Measurements from ENCODE around the gene ZNF619. TPM values are rescaled to one million over a fixed set of nuclear protein-coding genes. Genes with fewer than 3 reads are reported as not detected.
A peak's percentile ranks its signal among the peaks of the same experiment; 100 is the strongest.

Gene ZNF619
- total and polyA plus RNA-seq, 9 of the 15 experiments (the other 6 are each of a cell fraction or from before 2014, with no cell fraction given), result 1.3 to 9.1 (median 6.3) TPM

- Histone ChIP-seq H3K9me1 (ENCODE audit: control insufficient read depth, insufficient read depth, low read length) (peaks cover 3% of the 10 kb centered on the region), H3K9ac (ENCODE audit: insufficient read depth in 1 of 2, low read depth in 2 of 2, low read length in 2 of 2) (no peak overlapping the region), H3K4me2 (ENCODE audit: insufficient read depth, low read length) (no peak overlapping the region), H3K4me3 (no peak overlapping the region), H3K9me3 (replicated peaks; ENCODE audit: control insufficient read depth, insufficient read depth, low read depth, low read length) (no peaks in the 10 kb centered on the region), H3K36me3 (ENCODE audit: control insufficient read depth, insufficient read depth, low read length) (peaks cover 55% of the 10 kb centered on the region), H3K79me2 (ENCODE audit: control insufficient read depth, insufficient read depth, low read length) (peaks cover 16% of the 10 kb centered on the region), H4K20me1 (replicated peaks; ENCODE audit: control insufficient read depth, insufficient read depth, low read length) (no peaks in the 10 kb centered on the region), H3K27ac (ENCODE audit: extremely low read depth, low read depth, low read length) (peak overlapping the region; percentile 2; the same call in 1 of the 3 replicates), H2AFZ (ENCODE audit: low read depth, low read length) (no peak overlapping the region), H3K4me1 (replicated peaks in 1 of 2; ENCODE audit: control insufficient read depth in 2 of 2, insufficient read depth in 2 of 2, low read length in 2 of 2) (peaks cover 3 to 6% of the 10 kb centered on the region in 2 experiments; a peak in 3 of 5 replicates), H3K27me3 (ENCODE audit: control insufficient read depth in 2 of 2, insufficient read depth in 2 of 2, low read length in 2 of 2) (no peaks in the 10 kb centered on the region)
- ChIA-PET CTCF (ENCODE audit: low intra/inter-chr PET ratio) (no interaction called here), POLR2A (interaction anchor here (0.6 to 7.7 kb wide), 18 partner anchors 8 to 170 kb away, joined by 3 to 102 read pairs (median 4); partner anchors contain the start of genes RPL14, ZNF619, ZNF620 and ZNF621)
- DNase-seq (ENCODE audit: extremely low read depth in 1 of 4, low spot score in 3 of 4) (no peak), FAIRE-seq (no peak), ATAC-seq (no peak)
- BruUV-seq (replicated peaks), result no TSS peak
- in situ Hi-C loops (cut with MboI) (loop anchor here (25.0 kb wide), 1 partner anchor 1053 kb away; the partner anchor contains the start of gene RPSA), intact Hi-C loops (cut with micrococcal nuclease) (no loop called here)
- WGBS (ENCODE audit: insufficient coverage, low coverage, missing lambda C conversion rate), result 24% methylated on average over 3 of the region's 4 CpGs
- TF ChIP-seq KHSRP (IDR thresholded peaks at IDR 0.05), result peak; percentile 9; the same call in 1 of the 2 replicates
- TF ChIP-seq ZBTB26 (CRISPR knock-in tag; IDR thresholded peaks at IDR 0.05), result peak; percentile 89; the same call in 1 of the 2 replicates
- peak; percentile 9; the same call in 1 of the 2 replicates for TF ChIP-seq SUPT5H (IDR thresholded peaks at IDR 0.05)
- TF ChIP-seq HDAC3 (IDR thresholded peaks at IDR 0.05; ENCODE audit: borderline replicate concordance, partially characterized antibody), result no peak
- no peak for TF ChIP-seq BMI1 (IDR thresholded peaks at IDR 0.05; ENCODE audit: low read length)
- TF ChIP-seq PHF21A (IDR thresholded peaks at IDR 0.05; ENCODE audit: borderline replicate concordance, low read depth), result 0 out of 2 replicates have a peak, but pooled peaks have one; percentile 39
- no peak for TF ChIP-seq ZNF12 (CRISPR knock-in tag; IDR thresholded peaks at IDR 0.05)
- TF ChIP-seq POLR2A (conservative IDR thresholded peaks at IDR 0.05), result peak; percentile 9; the same call in 1 of the 2 replicates
- peak; percentile 53 for TF ChIP-seq POLR2B (IDR thresholded peaks at IDR 0.05; ENCODE audit: low read depth, partially characterized antibody)
- no peak for TF ChIP-seq ARID3A (IDR thresholded peaks at IDR 0.05; ENCODE audit: borderline replicate concordance, low read depth, low read length)
- no peak for TF ChIP-seq ELF1 (tag; IDR thresholded peaks at IDR 0.05)
- no peak for TF ChIP-seq MTA3 (IDR thresholded peaks at IDR 0.05; ENCODE audit: borderline replicate concordance)
- TF ChIP-seq HDAC1 (IDR thresholded peaks at IDR 0.05), result 0 out of 4 replicates have a peak, but pooled peaks of 1 of the 2 experiments have one; percentile 16
- no peak for TF ChIP-seq KAT8 (IDR thresholded peaks at IDR 0.05; ENCODE audit: low read depth)
- TF ChIP-seq OTX1 (CRISPR knock-in tag; IDR thresholded peaks at IDR 0.05), result peak; percentile 34; the same call in 1 of the 2 replicates
- no peak for TF ChIP-seq ZNF354B (CRISPR knock-in tag; IDR thresholded peaks at IDR 0.05)
- TF ChIP-seq LARP7 (IDR thresholded peaks at IDR 0.05), result 0 out of 2 replicates have a peak, but pooled peaks have one; percentile 43
- no peak for TF ChIP-seq TCFL5 (CRISPR knock-in tag; conservative IDR thresholded peaks at IDR 0.05)
- 0 out of 2 replicates have a peak, but pooled peaks have one; percentile 49 for TF ChIP-seq ELF4 (CRISPR knock-in tag; IDR thresholded peaks at IDR 0.05)
- TF ChIP-seq EP400 (IDR thresholded peaks at IDR 0.05), result 0 out of 2 replicates have a peak, but pooled peaks have one; percentile 1
- TF ChIP-seq NBN (IDR thresholded peaks at IDR 0.05; ENCODE audit: low read depth), result no peak
- no peak for TF ChIP-seq ZNF253 (CRISPR knock-in tag; conservative IDR thresholded peaks at IDR 0.05)
- TF ChIP-seq SIRT6 (IDR thresholded peaks at IDR 0.05; ENCODE audit: low read depth, low read length), result peak; percentile 11
Observed at GRCh38 chr3:40465111-40465407, 11.9 kb upstream of the ZNF619 start.

Data from K562 (cell line).